Endothelial cell of umbilical vein (primary cell): Measurements from ENCODE around the gene ZNF219. TPM values are rescaled to one million over a fixed set of nuclear protein-coding genes. Genes with fewer than 3 reads are reported as not detected.

Experiments
- BruUV-seq: library from RNA; stranded (reverse); fragments of 400-500 nt; replicated peaks from 2 replicates; lab custom pipeline; 2021; lab: Mats Ljungman, UMichigan
- CTCF ChIA-PET: fragments of 300-600, 350-600 bp; sonication (Branson Sonifier 250); formaldehyde crosslinking; loops from one replicate; lab custom pipeline; 2021; ENCODE audit warnings: antibody characterized with exemption, inconsistent platforms; lab: Charles Lee
- POLR2A ChIA-PET: fragments of 300-600, 350-600 bp; sonication (Branson Sonifier 250); formaldehyde crosslinking; loops from one replicate; lab custom pipeline; 2021; ENCODE audit warnings: antibody characterized with exemption, inconsistent platforms; lab: Charles Lee
- DNase-seq: peaks from one replicate; pipeline ENCODE4 v3.0.0-alpha.2; 2011; ENCODE audit warnings: low read depth, low spot score
- FAIRE-seq: peaks from 2 replicates; lab custom pipeline; 2011; peaks lifted over from hg19 to GRCh38; lab: Jason Lieb, UNC
- H2AFZ ChIP-seq: 2 replicates; pipeline ENCODE4 v1.6.0; 2012; ENCODE audit warnings: low read depth, low read length, control low read depth, inconsistent platforms
- H3K27ac ChIP-seq: 2 replicates; pipeline ENCODE4 v1.5.1; 2011; ENCODE audit warnings: low read depth, mild to moderate bottlenecking, control low read depth, low read length, moderate library complexity; ENCODE audit not compliant: insufficient read depth
- H3K27me3 ChIP-seq, 2 experiments: 2 replicates each; pipeline versions ENCODE4 v1.6.0 to v1.6.1; 2011; ENCODE audit warnings: low read length in 2 of 2, mixed read lengths in 1 of 2; ENCODE audit not compliant: control insufficient read depth in 2 of 2, insufficient read depth in 2 of 2
- H3K36me3 ChIP-seq, 2 experiments: 2 replicates in 1 of 2; 3 replicates in 1 of 2; pipeline ENCODE4 v1.5.1; 2011; ENCODE audit warnings: low read length in 2 of 2, mild to moderate bottlenecking in 1 of 2, moderate library complexity in 1 of 2; ENCODE audit not compliant: control insufficient read depth in 2 of 2, insufficient read depth in 2 of 2; ENCODE audit errors: extremely low read depth in 1 of 2
- H3K4me1 ChIP-seq: 3 replicates; pipeline ENCODE4 v1.5.1; 2011; ENCODE audit warnings: mild to moderate bottlenecking, low read length; ENCODE audit not compliant: control insufficient read depth, insufficient read depth; ENCODE audit errors: extremely low read depth
- H3K4me2 ChIP-seq: 2 replicates; pipeline ENCODE4 v1.6.1; 2011; ENCODE audit warnings: low read length, control low read depth, mixed read lengths; ENCODE audit not compliant: insufficient read depth
- H3K4me3 ChIP-seq, 3 experiments: fragments of 200-600 bp in 1 of 3; sonication (generic), shearing (Covaris generic) in 1 of 3; replicated peaks in 1 of 3; 2 replicates each; pipeline ENCODE4 v1.5.1; 2011 to 2016; ENCODE audit warnings: control low read depth in 3 of 3, low read length in 3 of 3, mild to moderate bottlenecking in 2 of 3, inconsistent platforms in 1 of 3, low read depth in 1 of 3, moderate library complexity in 1 of 3; ENCODE audit not compliant: insufficient read depth in 1 of 3
- H3K79me2 ChIP-seq: 2 replicates; pipeline ENCODE4 v1.6.0; 2012; ENCODE audit warnings: low read length, inconsistent platforms; ENCODE audit not compliant: control insufficient read depth, insufficient read depth
- H3K9ac ChIP-seq: replicated peaks from 2 replicates; pipeline ENCODE3; 2011; ENCODE audit warnings: low read length, control low read depth; ENCODE audit not compliant: insufficient read depth; ENCODE audit errors: extremely low read depth
- H3K9me1 ChIP-seq: replicated peaks from 3 replicates; pipeline ENCODE4 v1.6.0; 2011; ENCODE audit warnings: mild to moderate bottlenecking, low read length; ENCODE audit not compliant: control insufficient read depth, insufficient read depth; ENCODE audit errors: extremely low read depth
- H3K9me3 ChIP-seq: replicated peaks from 2 replicates; pipeline ENCODE4 v1.5.1; 2012; ENCODE audit warnings: low read length, inconsistent platforms; ENCODE audit not compliant: control insufficient read depth, insufficient read depth
- H4K20me1 ChIP-seq: replicated peaks from 2 replicates; pipeline ENCODE3; 2011; ENCODE audit warnings: mild to moderate bottlenecking, low read length; ENCODE audit not compliant: control insufficient read depth, insufficient read depth; ENCODE audit errors: extremely low read depth
- CTCF ChIP-seq, 2 donors: IDR thresholded peaks; 1 replicate in 1 of 2; 2 replicates in 1 of 2; pipeline ENCODE4 v1.5.1; 2011; ENCODE audit warnings: low read length in 2 of 2, mild to moderate bottlenecking in 2 of 2, moderate library complexity in 2 of 2, control low read depth in 1 of 2, inconsistent platforms in 1 of 2, low read depth in 1 of 2; ENCODE audit not compliant: insufficient read depth in 1 of 2; ENCODE audit errors: extremely low read depth in 1 of 2
- EZH2 ChIP-seq: IDR thresholded peaks from 2 replicates; pipeline ENCODE4 v1.6.1; 2012; ENCODE audit warnings: borderline replicate concordance, low read depth, mild to moderate bottlenecking, moderate library complexity, low read length, inconsistent platforms; ENCODE audit not compliant: severe bottlenecking
- FOS ChIP-seq: IDR thresholded peaks from 2 replicates; pipeline ENCODE4 v1.6.1; 2011; ENCODE audit warnings: mild to moderate bottlenecking, low read length, moderate library complexity, borderline replicate concordance; ENCODE audit not compliant: insufficient read depth
- GATA2 ChIP-seq: IDR thresholded peaks from 2 replicates; pipeline ENCODE4 v1.7.0; 2011; ENCODE audit warnings: low read depth, mild to moderate bottlenecking, moderate library complexity, mixed read lengths, low read length; ENCODE audit not compliant: insufficient read length, insufficient read depth
- JUN ChIP-seq: IDR thresholded peaks from 2 replicates; pipeline ENCODE4 v1.6.1; 2011; ENCODE audit warnings: borderline replicate concordance, low read depth; ENCODE audit not compliant: insufficient read length, insufficient read depth
- MAX ChIP-seq: IDR thresholded peaks from 2 replicates; pipeline ENCODE4 v1.6.1; 2011; ENCODE audit not compliant: insufficient read depth, insufficient read length
- MYC ChIP-seq: IDR thresholded peaks from one replicate; pipeline ENCODE4 v1.6.1; 2011; ENCODE audit warnings: mild to moderate bottlenecking, low read depth, low read length
- POLR2A ChIP-seq: IDR thresholded peaks from 2 replicates; pipeline ENCODE4 v1.6.1; 2012; ENCODE audit warnings: low read depth, mild to moderate bottlenecking, control low read depth, low read length
- POLR2AphosphoS5 ChIP-seq: IDR thresholded peaks from 2 replicates; pipeline ENCODE4 v1.6.1; 2012; ENCODE audit warnings: low read depth, mild to moderate bottlenecking, control low read depth, low read length, moderate library complexity; ENCODE audit not compliant: insufficient read depth
- dilution Hi-C: fragments of 300-500 bp; cut with MboI; formaldehyde crosslinking; loops from one replicate; pipeline ENCODE4 v1.15.0; 2019; ENCODE audit warnings: low sequenced_read_pairs; ENCODE audit not compliant: extremely low pct_ligation_motif_present
- intact Hi-C: fragments of 100-400 bp; cut with micrococcal nuclease; formaldehyde crosslinking; loops from one replicate; pipeline ENCODE4 v1.10.0; 2022
- polyA plus RNA-seq, 4 experiments: library from polyadenylated mRNA; depleted of rRNA in 3 of 4; stranded (reverse) in 3 of 4; unstranded in 1 of 4; fragments of >200 nt; gene quantifications; 2 replicates each; pipeline versions ENCODE4 v1.2.1 to v1.2.3, GENCODE V29; 2011 to 2012; ENCODE audit warnings: missing spikeins in 1 of 4
- total RNA-seq: library from RNA; stranded (reverse); gene quantifications from 2 replicates; pipeline ENCODE4 v1.2.3, GENCODE V29; 2021

ZNF219 gene
- total and polyA plus RNA-seq, 2 donors (not counting 3 experiments of a cell fraction or from before 2014, with no cell fraction given) = 13.2 to 15.2 TPM

GRCh38 chr14:21072031-21072473 lies 26.4 kb downstream of the ZNF219 start:
- dilution Hi-C loops = no loop called here

More at GRCh38 chr14:21072031-21072473, 26.4 kb downstream of the ZNF219 start:
- peak overlapping the region; percentile 38 for H3K9ac ChIP-seq
- BruUV-seq = no TSS peak
- H3K9me3 ChIP-seq = no peaks in the 10 kb centered on the region
- peak overlapping the region; percentile 24 for H3K4me2 ChIP-seq
- H3K27ac ChIP-seq = no peak overlapping the region
- peaks cover 0 to 4% of the 10 kb centered on the region in 2 experiments for H3K36me3 ChIP-seq
- peaks cover 10% of the 10 kb centered on the region for H3K4me1 ChIP-seq
- DNase-seq (no peak), FAIRE-seq (no peak)
- intact Hi-C loops = no loop called here
- H4K20me1 ChIP-seq = no peaks in the 10 kb centered on the region
- TF ChIP-seq CTCF (IDR thresholded peaks at IDR 0.05; ENCODE audit: extremely low read depth in 1 of 2, insufficient read depth in 1 of 2, low read depth in 1 of 2, low read length in 2 of 2) (no peak), POLR2A (no peak), EZH2 (no peak), GATA2 (no peak), MAX (no peak), POLR2AphosphoS5 (no peak), FOS (no peak), JUN (no peak), MYC (no peak)
- H3K9me1 ChIP-seq = no peaks in the 10 kb centered on the region
- no peak overlapping the region for H3K4me3 ChIP-seq
- H3K27me3 ChIP-seq = peaks cover 16 to 33% of the 10 kb centered on the region in 2 experiments
- ChIA-PET POLR2A (interaction anchor here (0.6 to 1.9 kb wide), 2 partner anchors 14 to 33 kb away, joined by 4 read pairs; partner anchors contain the start of gene RNASE8), CTCF (interaction anchor here (0.6 to 3.4 kb wide), 16 partner anchors 12 to 121 kb away, joined by 3 to 49 read pairs (median 6); partner anchors contain the start of gene TMEM253)
- no peak overlapping the region for H2AFZ ChIP-seq
- H3K79me2 ChIP-seq = no peaks in the 10 kb centered on the region
